ENCODE results near the gene LARP1B. TPM values are rescaled to one million over a fixed set of nuclear protein-coding genes. Genes with fewer than 3 reads are reported as not detected.
"Not testable (repeated sequence)": the region's sequence is repeated elsewhere in the genome, so short reads cannot be mapped to it uniquely, and the experiment has no call there.

Gene LARP1B
- 11.4 TPM for polyA plus RNA-seq (2013, experiment 1 of 2)
- 14.0 TPM for polyA plus RNA-seq (2013, experiment 2 of 2)

DNA sequence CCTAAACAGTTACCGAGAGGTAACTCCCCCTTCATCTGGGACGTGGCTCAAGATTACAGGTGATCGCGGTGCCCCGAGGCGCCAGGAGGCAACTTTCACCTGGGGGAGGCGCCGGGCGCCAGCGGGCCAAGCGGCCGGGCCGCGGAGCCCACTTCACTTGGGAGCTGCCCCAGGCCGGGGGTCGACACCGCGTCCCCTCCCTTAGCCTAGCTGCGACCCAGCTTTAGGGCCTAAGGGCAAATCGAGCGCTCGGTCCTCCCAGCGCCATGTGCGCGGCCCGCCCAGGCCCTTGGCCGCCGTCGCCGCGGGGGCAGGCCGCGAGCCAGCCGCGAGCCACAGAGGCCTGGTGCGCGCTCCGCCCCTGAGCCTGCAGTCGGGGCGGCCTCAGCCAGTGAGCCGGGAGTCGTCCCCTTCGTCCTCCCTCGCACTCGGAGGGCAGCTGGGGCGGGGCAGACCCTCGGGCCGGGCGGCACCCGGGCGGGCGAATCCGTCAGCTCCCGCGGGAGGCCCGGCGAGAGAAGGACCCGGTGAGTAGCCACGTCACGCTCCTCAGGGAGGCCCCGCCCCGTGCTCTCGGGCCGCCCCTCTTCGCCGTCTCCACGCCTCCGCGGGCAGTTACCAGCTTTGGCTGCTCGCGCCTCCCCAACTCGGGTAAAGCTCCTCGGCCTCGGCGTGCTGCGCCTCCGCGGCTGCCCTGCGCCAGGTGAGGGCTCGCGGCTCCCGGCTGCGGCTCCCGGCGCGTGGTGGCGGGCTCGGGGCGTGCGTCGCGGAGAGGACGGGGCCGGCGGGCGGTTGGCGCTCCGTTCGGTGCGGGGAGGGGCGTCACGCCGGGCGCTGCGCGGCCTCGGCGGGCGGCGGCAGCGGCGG is at the start of gene LARP1B:
Gene LARP1B (plus strand): TSS at position 614 of the 867 bp plus-strand sequence. CDS start 13,640 bp downstream, outside the sequence.
- no peaks in the 10 kb centered on the region for H3K9me3 ChIP-seq (ENCODE audit: control insufficient read depth, low read length)
- H3K4me3 ChIP-seq (ENCODE audit: extremely low read depth, insufficient read depth, low read length, poor library complexity, severe bottlenecking) = peak within 1 kb of the TSS; percentile 71
- no peaks in the 10 kb centered on the region for H3K36me3 ChIP-seq (ENCODE audit: control insufficient read depth, insufficient read depth, low read length)
- 0% methylated on average over 77 to 101 of the region's 112 CpGs for WGBS, 2 experiments (ENCODE audit: insufficient coverage in 2 of 2)
- H3K4me1 ChIP-seq (ENCODE audit: control insufficient read depth, insufficient read depth, low read length, poor library complexity, severe bottlenecking) = peaks cover 6% of the 10 kb centered on the region
- peak within 1 kb of the TSS; percentile 91 for H3K27ac ChIP-seq (ENCODE audit: low read depth, low read length, severe bottlenecking)

- no peak overlapping the region for H3K4me3 ChIP-seq (ENCODE audit: extremely low read depth, insufficient read depth, low read length, poor library complexity, severe bottlenecking)
- no peaks in the 10 kb centered on the region for H3K9me3 ChIP-seq (ENCODE audit: control insufficient read depth, low read length)
- H3K27ac ChIP-seq (ENCODE audit: low read depth, low read length, severe bottlenecking) = no peak overlapping the region
- no peaks in the 10 kb centered on the region for H3K4me1 ChIP-seq (ENCODE audit: control insufficient read depth, insufficient read depth, low read length, poor library complexity, severe bottlenecking)
- peaks cover 30% of the 10 kb centered on the region for H3K36me3 ChIP-seq (ENCODE audit: control insufficient read depth, insufficient read depth, low read length)
Observed at GRCh38 chr4:128025319-128025718, 35.8 kb upstream of the LARP1B start.

DNA sequence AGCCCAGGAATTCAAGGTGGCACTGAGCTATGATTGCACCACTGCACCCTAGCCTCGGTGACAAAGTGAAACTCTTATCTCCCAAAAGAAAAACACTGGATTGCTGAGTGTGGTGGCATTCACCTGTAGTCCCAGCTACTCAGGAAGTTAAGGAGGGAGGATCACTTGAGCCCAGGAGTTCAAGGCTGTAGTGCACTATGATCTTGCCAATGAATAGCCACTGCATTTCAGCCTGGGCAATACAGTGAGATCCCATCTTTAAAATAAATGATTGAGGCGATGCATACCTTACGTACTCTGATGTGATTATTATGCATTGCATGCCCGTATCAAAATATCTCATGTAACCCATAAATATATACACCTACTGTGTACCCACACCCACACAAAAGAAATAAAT is 31.2 kb upstream of the LARP1B start:
- H3K36me3 ChIP-seq (ENCODE audit: control insufficient read depth, insufficient read depth, low read length) = peaks cover 13% of the 10 kb centered on the region
- no peaks in the 10 kb centered on the region for H3K9me3 ChIP-seq (ENCODE audit: control insufficient read depth, low read length)
- H3K4me1 ChIP-seq (ENCODE audit: control insufficient read depth, insufficient read depth, low read length, poor library complexity, severe bottlenecking) = no peaks in the 10 kb centered on the region
- 87 to 100% methylated on average over 2 to 3 of the region's 4 CpGs for WGBS, 2 experiments (ENCODE audit: insufficient coverage in 2 of 2)
- no peak overlapping the region for H3K4me3 ChIP-seq (ENCODE audit: extremely low read depth, insufficient read depth, low read length, poor library complexity, severe bottlenecking)
- no peak overlapping the region for H3K27ac ChIP-seq (ENCODE audit: low read depth, low read length, severe bottlenecking)

DNA sequence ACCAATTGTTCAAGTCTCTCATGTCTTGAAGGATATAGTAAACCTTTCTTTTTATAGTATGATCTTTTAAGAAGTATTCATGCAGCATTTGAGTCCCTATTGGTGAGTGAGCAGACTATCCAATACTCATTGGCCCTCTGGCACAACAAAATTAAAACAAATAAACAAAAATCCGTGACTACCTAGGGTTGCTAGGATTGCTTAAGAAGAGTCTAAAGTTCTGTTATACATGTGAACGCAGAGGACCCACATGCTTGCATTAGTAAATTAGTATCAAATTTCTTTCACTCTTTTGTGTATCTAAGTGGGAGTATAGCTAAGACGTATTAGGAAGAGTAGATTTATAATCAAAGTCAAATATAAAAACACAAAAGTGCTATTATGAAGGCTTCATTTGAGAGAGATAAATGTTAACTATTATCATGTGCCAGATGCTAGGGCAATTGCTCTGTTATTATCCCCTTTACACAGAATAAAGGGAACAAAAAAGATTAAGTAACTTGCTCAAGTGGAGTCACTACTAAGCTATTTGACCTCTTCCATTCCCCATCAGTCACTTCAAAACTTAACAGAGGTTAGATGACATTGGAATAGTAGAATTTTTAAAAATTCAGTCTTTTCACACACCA is 29.2 kb upstream of the LARP1B start:
- H3K4me3 ChIP-seq (ENCODE audit: extremely low read depth, insufficient read depth, low read length, poor library complexity, severe bottlenecking) = no peak overlapping the region
- peaks cover 13% of the 10 kb centered on the region for H3K36me3 ChIP-seq (ENCODE audit: control insufficient read depth, insufficient read depth, low read length)
- no peaks in the 10 kb centered on the region for H3K4me1 ChIP-seq (ENCODE audit: control insufficient read depth, insufficient read depth, low read length, poor library complexity, severe bottlenecking)
- H3K9me3 ChIP-seq (ENCODE audit: control insufficient read depth, low read length) = no peaks in the 10 kb centered on the region
- H3K27ac ChIP-seq (ENCODE audit: low read depth, low read length, severe bottlenecking) = no peak overlapping the region
- WGBS, 2 experiments (ENCODE audit: insufficient coverage in 2 of 2) = no CpG with 5 or more reads among the region's 3 CpGs

GRCh38 chr4:128039568-128039967 is 21.5 kb upstream of the LARP1B start:
- no peak overlapping the region for H3K4me3 ChIP-seq (ENCODE audit: extremely low read depth, insufficient read depth, low read length, poor library complexity, severe bottlenecking)
- no peak overlapping the region for H3K27ac ChIP-seq (ENCODE audit: low read depth, low read length, severe bottlenecking)
- H3K36me3 ChIP-seq (ENCODE audit: control insufficient read depth, insufficient read depth, low read length) = no peaks in the 10 kb centered on the region
- no peaks in the 10 kb centered on the region for H3K9me3 ChIP-seq (ENCODE audit: control insufficient read depth, low read length)
- no peaks in the 10 kb centered on the region for H3K4me1 ChIP-seq (ENCODE audit: control insufficient read depth, insufficient read depth, low read length, poor library complexity, severe bottlenecking)
- WGBS, 2 experiments (ENCODE audit: insufficient coverage in 2 of 2) = no CpG with 5 or more reads among the region's 1 CpG

GRCh38 chr4:128047019-128047418 is 14.1 kb upstream of the LARP1B start:
- H3K36me3 ChIP-seq (ENCODE audit: control insufficient read depth, insufficient read depth, low read length); H3K4me3 ChIP-seq (ENCODE audit: extremely low read depth, insufficient read depth, low read length, poor library complexity, severe bottlenecking); H3K4me1 ChIP-seq (ENCODE audit: control insufficient read depth, insufficient read depth, low read length, poor library complexity, severe bottlenecking); H3K27ac ChIP-seq (ENCODE audit: low read depth, low read length, severe bottlenecking); H3K9me3 ChIP-seq (ENCODE audit: control insufficient read depth, low read length): not testable (repeated sequence)
- WGBS, 2 experiments (ENCODE audit: insufficient coverage in 2 of 2) = 96 to 100% methylated on average over 3 of the region's 9 CpGs

GRCh38 chr4:128047514-128047913 is 13.6 kb upstream of the LARP1B start:
- H3K36me3 ChIP-seq (ENCODE audit: control insufficient read depth, insufficient read depth, low read length); H3K9me3 ChIP-seq (ENCODE audit: control insufficient read depth, low read length); H3K4me3 ChIP-seq (ENCODE audit: extremely low read depth, insufficient read depth, low read length, poor library complexity, severe bottlenecking); H3K4me1 ChIP-seq (ENCODE audit: control insufficient read depth, insufficient read depth, low read length, poor library complexity, severe bottlenecking); H3K27ac ChIP-seq (ENCODE audit: low read depth, low read length, severe bottlenecking): not testable (repeated sequence)
- WGBS, 2 experiments (ENCODE audit: insufficient coverage in 2 of 2) = 95 to 98% methylated on average over 15 to 22 of the region's 34 CpGs

GRCh38 chr4:128051229-128051628 is 9.9 kb upstream of the LARP1B start:
- not testable (repeated sequence) for H3K4me1 ChIP-seq (ENCODE audit: control insufficient read depth, insufficient read depth, low read length, poor library complexity, severe bottlenecking); H3K4me3 ChIP-seq (ENCODE audit: extremely low read depth, insufficient read depth, low read length, poor library complexity, severe bottlenecking); H3K9me3 ChIP-seq (ENCODE audit: control insufficient read depth, low read length); H3K27ac ChIP-seq (ENCODE audit: low read depth, low read length, severe bottlenecking); H3K36me3 ChIP-seq (ENCODE audit: control insufficient read depth, insufficient read depth, low read length)
- WGBS, 2 experiments (ENCODE audit: insufficient coverage in 2 of 2) = 84 to 88% methylated on average over 5 to 7 of the region's 10 CpGs

DNA sequence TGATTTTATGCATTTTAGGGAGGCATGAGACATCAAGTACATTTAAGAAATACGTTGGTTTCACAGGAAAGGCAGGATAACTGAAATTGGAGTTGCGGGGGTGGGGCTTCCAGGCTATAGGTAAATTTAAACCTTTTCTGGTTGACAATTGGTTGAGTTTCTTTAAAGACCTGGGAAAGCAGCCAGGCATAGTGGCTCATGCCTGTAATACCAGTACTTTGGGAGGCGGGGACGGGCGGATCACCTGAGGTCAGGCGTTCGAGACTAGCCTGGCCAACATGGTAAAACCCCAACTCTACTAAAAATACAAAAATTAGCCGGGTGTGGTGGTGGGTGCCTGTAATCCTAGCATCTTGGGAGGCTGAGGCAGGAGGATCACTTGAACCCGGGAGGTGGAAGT is 6.2 kb upstream of the LARP1B start:
- H3K4me3 ChIP-seq (ENCODE audit: extremely low read depth, insufficient read depth, low read length, poor library complexity, severe bottlenecking); H3K27ac ChIP-seq (ENCODE audit: low read depth, low read length, severe bottlenecking); H3K9me3 ChIP-seq (ENCODE audit: control insufficient read depth, low read length); H3K4me1 ChIP-seq (ENCODE audit: control insufficient read depth, insufficient read depth, low read length, poor library complexity, severe bottlenecking); H3K36me3 ChIP-seq (ENCODE audit: control insufficient read depth, insufficient read depth, low read length): not testable (repeated sequence)
- WGBS, 2 experiments (ENCODE audit: insufficient coverage in 2 of 2) = 73 to 83% methylated on average over 3 to 7 of the region's 9 CpGs

DNA sequence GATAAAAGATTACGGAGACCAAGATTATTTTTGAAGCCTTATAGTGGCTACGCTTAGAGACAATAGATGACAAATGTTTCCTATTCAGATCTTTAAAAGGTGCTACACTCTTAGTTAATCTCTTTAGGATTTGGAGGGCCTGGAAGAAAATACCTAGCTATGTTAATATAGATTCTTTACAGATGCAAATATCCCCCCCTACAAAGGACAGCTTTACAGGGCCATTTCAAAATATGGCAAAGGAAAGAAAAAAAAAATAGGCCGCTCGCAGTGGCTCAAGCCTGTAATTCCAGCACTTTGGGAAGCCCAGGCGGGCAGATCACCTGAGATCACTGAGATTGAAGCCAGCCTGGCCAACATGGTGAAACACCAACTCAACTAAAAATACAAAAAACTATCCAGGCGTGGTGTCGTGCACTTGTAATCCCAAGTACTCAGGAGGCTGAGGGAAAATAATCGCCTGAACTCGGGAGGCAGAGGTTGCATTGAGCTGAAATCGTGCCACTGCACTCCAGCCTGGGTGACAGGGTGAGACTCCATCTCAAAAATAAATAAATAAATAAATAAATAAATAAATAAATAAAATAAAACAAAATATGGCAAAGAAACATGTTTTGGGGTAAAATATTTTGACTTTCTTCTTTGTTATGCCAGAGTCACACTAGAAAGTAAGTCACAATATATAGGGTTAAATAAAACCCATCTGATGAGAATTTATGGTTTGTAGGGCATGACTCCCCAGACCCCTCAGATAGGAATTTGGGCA is 5.5 kb upstream of the LARP1B start:
- not testable (repeated sequence) for H3K36me3 ChIP-seq (ENCODE audit: control insufficient read depth, insufficient read depth, low read length); H3K27ac ChIP-seq (ENCODE audit: low read depth, low read length, severe bottlenecking); H3K9me3 ChIP-seq (ENCODE audit: control insufficient read depth, low read length); H3K4me1 ChIP-seq (ENCODE audit: control insufficient read depth, insufficient read depth, low read length, poor library complexity, severe bottlenecking); H3K4me3 ChIP-seq (ENCODE audit: extremely low read depth, insufficient read depth, low read length, poor library complexity, severe bottlenecking)
- WGBS, 2 experiments (ENCODE audit: insufficient coverage in 2 of 2) = 81 to 87% methylated on average over 3 to 6 of the region's 10 CpGs

Data from mesodermal cell (in vitro differentiated cells).